ENCODE results near the gene GATAD2A.
"Not testable (repeated sequence)": the region's sequence is repeated elsewhere in the genome, so short reads cannot be mapped to it uniquely, and the experiment has no call there.

The GATAD2A gene

DNA sequence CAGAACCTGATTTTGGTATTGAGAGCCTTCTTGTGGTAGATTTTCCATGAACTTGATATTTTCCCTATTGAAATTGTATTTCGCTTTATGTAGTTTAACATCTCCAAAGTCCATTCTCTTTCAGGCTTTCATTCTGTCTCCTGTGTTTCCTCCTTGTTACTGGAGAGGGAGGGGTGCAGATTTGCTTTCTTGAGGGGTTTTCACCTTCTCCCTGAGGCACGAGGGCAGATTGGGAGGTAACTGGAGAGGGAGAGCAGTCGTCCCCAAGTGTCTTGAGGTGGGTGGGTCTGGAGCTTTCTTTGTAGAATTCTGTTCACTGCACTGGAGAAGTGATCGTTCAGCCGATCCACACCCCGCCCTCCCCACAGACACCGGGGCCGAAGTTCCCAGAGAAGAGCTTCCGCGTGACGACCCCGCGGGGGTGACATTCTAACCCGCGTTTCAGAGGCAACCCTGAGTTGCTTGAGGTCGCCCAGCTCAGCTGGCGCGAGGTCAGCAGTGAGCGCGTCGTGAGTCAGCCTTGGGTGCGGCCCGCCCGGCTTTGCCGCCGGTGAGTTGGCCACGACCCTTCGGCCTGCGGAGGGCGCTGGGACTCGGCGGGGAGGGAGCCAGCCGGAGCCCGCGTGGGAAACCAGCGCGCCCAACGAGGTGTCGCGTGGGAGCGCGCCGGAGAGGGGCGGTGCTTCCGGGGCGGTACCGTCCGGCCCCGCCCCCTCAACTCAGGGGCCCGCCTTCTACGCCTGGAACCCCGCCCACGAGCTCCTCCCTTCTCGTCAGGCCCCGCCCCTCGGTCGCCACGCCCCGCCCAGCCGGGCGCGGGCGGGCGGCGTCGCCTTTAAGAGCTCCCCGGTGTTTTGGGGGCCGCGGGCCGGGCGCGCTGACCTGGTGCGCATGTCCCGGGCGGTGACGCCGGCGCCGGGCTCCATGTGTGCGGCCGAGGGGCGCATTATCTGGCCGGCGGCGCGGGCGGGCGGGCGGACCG is at the start of gene GATAD2A:
Gene GATAD2A, plus strand, starts transcription at position 797 of the 982 bp plus-strand sequence. CDS start 59,671 bp downstream, outside the sequence.
- peak; percentile 86 to 87 for DNase-seq (ENCODE audit: low read depth in 2 of 2)

- DNase-seq (ENCODE audit: low read depth in 2 of 2) = no peak
These were observed 49.0 kb upstream of the GATAD2A start for GRCh38 chr19:19356500-19356899.

DNA sequence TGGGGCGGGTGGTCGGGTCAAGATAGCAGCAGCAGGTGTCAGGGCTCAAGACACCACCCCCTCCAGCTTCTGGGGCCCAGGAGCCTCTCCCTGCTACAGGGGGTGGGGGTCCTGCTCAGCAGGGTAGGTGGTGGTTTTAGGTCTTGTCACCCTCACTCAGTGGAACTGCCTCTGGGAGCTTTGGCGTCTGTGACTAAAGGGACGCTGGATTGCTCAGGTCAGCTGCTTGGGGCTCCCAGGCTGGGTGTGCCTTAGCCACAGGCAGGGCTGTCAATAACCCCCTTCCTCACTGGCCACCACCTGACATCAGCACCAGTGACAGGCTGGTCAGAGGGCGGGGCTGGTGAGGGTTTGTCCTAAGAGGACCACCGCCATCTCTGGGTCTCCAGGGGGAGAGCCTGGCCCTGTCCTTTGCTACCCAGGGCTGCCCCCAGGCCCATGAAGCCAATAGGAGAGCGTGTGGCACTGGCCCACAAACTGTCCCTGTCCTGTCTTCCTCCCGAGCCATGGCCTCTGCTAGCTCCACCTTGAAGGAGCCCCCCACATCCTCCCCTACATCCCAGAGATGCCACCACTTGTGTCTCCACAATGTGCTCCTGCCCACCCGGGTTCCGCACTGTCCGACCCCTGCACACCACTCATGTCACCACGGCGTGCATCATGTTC is 48.4 kb upstream of the GATAD2A start:
- DNase-seq (ENCODE audit: low read depth in 2 of 2) = no peak

GRCh38 chr19:19361075-19361594 is 44.3 kb upstream of the GATAD2A start:
- DNase-seq (ENCODE audit: low read depth in 2 of 2) = peak; percentile 55 to 62

- DNase-seq (ENCODE audit: low read depth in 2 of 2) = no peak
These were observed 43.4 kb upstream of the GATAD2A start for GRCh38 chr19:19362075-19362474.

DNA sequence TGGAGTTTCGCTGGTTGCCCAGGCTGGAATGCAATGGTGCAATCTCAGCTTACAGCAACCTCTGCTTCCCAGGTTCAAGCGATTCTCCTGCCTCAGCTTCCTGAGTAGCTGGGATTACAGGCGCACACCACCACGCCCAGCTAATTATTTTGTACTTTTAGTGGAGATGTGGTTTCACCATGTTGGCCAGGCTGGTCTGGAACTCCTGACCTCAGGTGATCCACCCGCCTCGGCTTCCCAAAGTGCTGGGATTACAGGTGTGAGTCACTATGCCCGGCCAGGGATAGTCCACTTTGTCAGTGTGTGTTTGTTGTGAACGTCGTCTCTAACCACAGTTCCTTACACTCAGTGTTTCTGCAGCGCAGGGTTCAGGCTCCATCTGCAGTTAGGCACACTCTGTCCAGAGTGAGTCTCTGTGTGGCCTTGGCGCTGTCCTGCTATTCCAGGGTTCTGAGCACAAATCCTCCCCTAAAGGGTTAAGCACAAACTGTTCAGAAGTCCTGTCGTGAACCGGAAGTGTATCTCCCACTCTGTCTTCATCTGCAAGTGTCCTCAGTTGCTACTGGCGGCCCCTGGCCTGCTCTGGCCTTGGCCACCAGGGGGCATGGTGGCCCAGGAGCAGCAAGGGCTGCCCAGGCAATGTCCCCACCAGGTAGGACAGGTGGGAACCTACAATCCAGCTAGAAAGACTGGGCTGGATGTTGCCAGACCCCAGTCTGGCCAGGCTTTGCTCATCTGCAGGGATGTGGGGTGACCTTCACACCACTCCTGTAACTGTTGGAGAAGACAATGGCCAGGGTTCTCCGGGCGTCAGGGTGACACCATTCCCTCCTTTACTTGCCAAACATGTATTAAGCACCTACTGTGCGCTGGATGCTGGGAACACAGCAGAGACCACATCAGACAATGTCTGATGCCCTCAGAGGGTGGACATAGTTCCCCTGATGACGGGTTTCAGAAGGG is 38.8 kb upstream of the GATAD2A start:
- peak; percentile 55 to 59 for DNase-seq (ENCODE audit: low read depth in 2 of 2)

DNA sequence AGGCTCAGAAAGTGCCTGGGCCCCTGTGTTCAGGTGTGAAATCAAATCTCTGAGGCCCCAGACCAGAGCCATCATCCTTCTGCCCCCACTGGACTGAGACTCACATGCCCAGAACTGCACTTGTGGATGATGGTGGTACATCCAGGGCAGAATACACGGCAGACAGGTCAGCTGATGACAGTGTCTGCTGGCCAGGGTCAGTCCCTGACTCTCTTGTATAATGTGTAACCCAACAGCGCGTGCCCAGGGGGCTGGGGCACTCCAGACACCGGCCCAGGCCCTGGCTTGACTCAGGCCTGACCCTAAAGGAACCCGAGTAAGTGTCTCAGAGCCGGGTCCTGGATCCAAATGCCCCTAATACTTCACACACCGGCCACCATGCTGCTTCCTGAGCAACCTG is 37.4 kb upstream of the GATAD2A start:
- DNase-seq (ENCODE audit: low read depth in 2 of 2) = no peak

- no peak for DNase-seq (ENCODE audit: low read depth in 2 of 2)
These were observed 34.4 kb upstream of the GATAD2A start for GRCh38 chr19:19371059-19371458.

GRCh38 chr19:19372656-19373416 is 32.6 kb upstream of the GATAD2A start:
- no peak for DNase-seq (ENCODE audit: low read depth in 2 of 2)

DNA sequence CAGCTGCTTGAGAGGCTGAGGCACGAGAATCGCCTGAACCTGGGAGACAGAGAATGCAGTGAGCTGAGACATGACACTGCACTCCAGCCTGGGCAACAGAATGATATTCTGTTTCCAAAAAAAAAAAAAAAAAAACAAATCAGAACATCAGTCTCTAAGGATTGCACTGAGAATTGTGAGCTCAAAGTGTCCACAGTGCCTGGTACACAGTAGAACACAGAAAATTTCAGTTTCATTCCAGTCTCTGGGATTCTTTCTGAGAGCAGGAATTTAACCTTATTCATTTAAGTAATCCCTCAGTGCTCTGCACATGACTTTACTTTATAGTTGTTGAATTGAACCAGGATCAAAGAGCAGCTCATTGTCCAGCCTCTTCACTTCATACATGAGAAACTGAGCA is 25.9 kb upstream of the GATAD2A start:
- no peak for DNase-seq (ENCODE audit: low read depth in 2 of 2)

- DNase-seq (ENCODE audit: low read depth in 2 of 2) = not testable (repeated sequence)
These were observed 25.2 kb upstream of the GATAD2A start for GRCh38 chr19:19380316-19380715.

DNA sequence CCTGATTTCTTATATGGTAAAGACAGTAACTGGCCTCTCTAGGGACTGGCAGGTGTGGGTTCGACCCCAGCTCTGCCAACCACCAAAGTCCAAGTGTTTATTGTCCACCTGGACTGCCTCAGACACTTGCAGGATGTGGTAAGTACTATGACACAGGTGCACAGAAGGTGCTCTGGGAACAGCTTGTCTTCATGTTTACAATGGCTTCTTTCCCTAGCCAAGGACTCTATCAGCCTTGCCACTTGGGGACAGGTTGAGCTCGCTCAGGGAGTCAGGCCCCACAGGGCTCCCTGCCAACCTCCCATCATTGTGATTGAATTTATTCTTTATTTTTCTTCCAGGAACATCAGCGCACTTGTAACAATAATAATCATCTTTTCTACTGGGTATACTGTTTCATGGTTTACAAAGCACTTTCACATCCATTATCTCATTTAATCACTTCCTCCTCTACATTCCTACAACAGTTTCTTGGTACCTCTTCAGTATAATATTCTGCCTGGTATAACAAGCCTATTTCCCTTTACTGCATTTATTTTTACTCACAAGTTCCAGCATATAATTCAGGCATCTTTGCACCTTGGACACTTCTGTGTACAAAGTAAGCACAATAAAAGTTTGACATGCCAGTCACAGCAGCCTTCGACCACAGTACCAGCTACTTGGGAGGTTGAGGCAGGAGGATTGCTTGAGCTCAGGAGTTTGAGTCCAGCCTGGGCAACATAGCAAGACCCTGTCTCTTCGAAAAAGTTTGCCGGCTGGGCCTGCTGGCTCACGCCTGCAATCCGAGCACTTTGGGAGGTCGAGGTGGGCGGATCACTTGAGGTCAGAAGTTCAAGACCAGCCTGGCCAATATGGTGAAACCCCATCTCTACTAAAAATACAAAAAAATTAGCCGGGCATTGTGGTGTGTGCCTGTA is 24.2 kb upstream of the GATAD2A start:
- DNase-seq (ENCODE audit: low read depth in 2 of 2) = no peak

DNA sequence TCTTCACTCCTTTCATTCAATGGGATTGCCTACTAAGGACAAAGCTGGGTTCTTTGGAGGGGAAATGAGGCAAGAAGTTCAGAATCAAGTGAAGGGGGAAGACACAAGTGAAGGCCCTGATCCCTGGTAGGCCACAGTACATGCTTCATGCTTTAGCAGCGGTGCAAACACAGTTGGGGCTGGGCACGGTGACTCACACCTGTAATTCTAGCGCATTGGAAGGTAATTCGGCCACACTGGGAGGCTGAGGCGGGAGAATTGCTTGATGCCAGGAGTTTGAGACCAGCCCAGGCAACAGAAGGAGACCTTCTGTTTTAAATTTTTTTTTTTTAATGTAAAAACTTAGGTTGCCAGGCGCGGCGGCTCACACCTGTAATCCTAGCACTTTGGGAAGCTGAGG is 23.4 kb upstream of the GATAD2A start:
- no peak for DNase-seq (ENCODE audit: low read depth in 2 of 2)

DNA sequence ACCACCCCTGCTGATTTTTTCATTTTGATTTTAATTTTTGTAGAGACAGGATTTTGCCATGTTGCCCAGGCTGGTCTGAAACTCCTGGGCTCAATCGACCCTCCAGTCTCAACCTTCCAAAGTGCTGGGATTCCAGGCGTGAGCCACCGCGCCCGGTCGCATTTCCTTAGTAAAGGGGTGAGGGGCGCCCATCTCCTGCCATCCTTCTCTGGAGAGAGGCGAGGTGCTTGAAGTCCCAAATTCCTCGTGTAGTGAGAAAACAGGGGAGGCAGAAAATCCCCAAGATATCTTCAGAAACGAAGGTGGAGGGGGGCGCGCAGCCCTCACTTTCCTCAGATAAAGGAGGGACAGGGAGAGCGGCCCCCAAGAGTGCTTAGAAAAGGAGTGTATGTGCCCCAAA is 21.0 kb upstream of the GATAD2A start:
- no peak for DNase-seq (ENCODE audit: low read depth in 2 of 2)

DNA sequence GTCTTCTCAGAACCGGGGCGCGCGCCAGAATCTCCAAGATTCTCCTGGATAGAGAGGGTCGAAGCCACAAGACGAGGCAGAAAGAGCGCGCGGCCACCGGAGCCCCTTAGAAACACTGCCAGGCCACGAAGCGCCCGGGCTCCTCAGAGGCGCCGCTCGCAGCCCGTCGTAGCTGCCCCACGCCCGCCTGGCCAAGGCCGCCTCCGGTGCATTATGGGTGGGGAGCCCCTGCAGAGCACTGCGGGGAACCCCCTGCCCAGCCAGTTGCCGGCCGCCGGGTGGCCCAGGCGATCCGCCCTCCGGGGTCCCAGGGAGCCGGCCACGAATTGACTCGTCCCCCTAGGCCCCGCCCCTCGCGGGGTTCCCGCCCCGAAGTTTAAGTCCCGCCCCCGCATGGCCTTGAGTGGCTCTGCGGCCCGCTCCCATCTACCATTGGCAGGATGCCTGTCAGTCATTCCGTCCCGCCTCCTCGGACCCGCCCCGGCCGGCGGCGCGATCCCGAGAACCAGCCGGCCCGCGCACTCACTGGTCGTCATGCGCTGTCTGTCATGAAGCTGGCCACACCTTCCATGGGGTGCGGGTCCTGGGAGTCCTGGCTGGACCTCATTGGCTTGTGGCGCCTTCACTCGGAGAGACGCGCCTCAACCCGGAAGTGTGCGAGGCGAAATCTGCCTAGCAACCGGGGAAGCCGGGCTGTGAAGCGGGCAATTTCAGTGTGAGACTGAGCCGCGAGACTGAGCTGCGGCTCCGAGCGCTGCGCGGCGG is 20.2 kb upstream of the GATAD2A start:
- DNase-seq (ENCODE audit: low read depth in 2 of 2) = peak; percentile 99 to 100

GRCh38 chr19:19385896-19386869 is 19.3 kb upstream of the GATAD2A start:
- peak; percentile 44 to 52 for DNase-seq (ENCODE audit: low read depth in 2 of 2)

- DNase-seq (ENCODE audit: low read depth in 2 of 2) = no peak
These were observed 18.4 kb upstream of the GATAD2A start for GRCh38 chr19:19387108-19387507.
